ENCODE results near the gene STBD1.
A peak's percentile ranks its signal among the peaks of the same experiment; 100 is the strongest.

Gene STBD1

GRCh38 chr4:76300012-76300411 lies 6.5 kb upstream of the STBD1 start:
- TF ChIP-seq CTCF (IDR thresholded peaks at IDR 0.05; ENCODE audit: control insufficient read depth, insufficient read depth, low read depth, low read length, missing control alignments): no peak
- H3K4me3 ChIP-seq (ENCODE audit: control insufficient read depth, low read depth, low read length): no peak overlapping the region
- no peak for DNase-seq (ENCODE audit: low read depth)

GRCh38 chr4:76301068-76301774 lies 5.3 kb upstream of the STBD1 start:
- peak; percentile 61 for DNase-seq (ENCODE audit: low read depth)

GRCh38 chr4:76301775-76302162 lies 4.8 kb upstream of the STBD1 start:
- DNase-seq (ENCODE audit: low read depth): no peak
- TF ChIP-seq CTCF (IDR thresholded peaks at IDR 0.05; ENCODE audit: control insufficient read depth, insufficient read depth, low read depth, low read length, missing control alignments): no peak

More at GRCh38 chr4:76301068-76301774, 5.3 kb upstream of the STBD1 start:
- no peak overlapping the region for H3K4me3 ChIP-seq (ENCODE audit: control insufficient read depth, low read depth, low read length)
- no peak for TF ChIP-seq CTCF (IDR thresholded peaks at IDR 0.05; ENCODE audit: control insufficient read depth, insufficient read depth, low read depth, low read length, missing control alignments)

GRCh38 chr4:76302826-76303438 lies 3.6 kb upstream of the STBD1 start:
- H3K4me3 ChIP-seq (ENCODE audit: control insufficient read depth, low read depth, low read length): no peak overlapping the region
- DNase-seq (ENCODE audit: low read depth): no peak
- TF ChIP-seq CTCF (IDR thresholded peaks at IDR 0.05; ENCODE audit: control insufficient read depth, insufficient read depth, low read depth, low read length, missing control alignments): no peak

More at GRCh38 chr4:76301775-76302162, 4.8 kb upstream of the STBD1 start:
- no peak overlapping the region for H3K4me3 ChIP-seq (ENCODE audit: control insufficient read depth, low read depth, low read length)

GRCh38 chr4:76305033-76305687 lies 1.4 kb upstream of the STBD1 start:
- H3K4me3 ChIP-seq (ENCODE audit: control insufficient read depth, low read depth, low read length): peak overlapping the region; percentile 81
- TF ChIP-seq CTCF (IDR thresholded peaks at IDR 0.05; ENCODE audit: control insufficient read depth, insufficient read depth, low read depth, low read length, missing control alignments): no peak
- DNase-seq (ENCODE audit: low read depth): no peak

- peak overlapping the region; percentile 81 for H3K4me3 ChIP-seq (ENCODE audit: control insufficient read depth, low read depth, low read length)
- peak; percentile 55 for TF ChIP-seq CTCF (IDR thresholded peaks at IDR 0.05; ENCODE audit: control insufficient read depth, insufficient read depth, low read depth, low read length, missing control alignments)
- DNase-seq (ENCODE audit: low read depth): peak; percentile 8
Observed at GRCh38 chr4:76306882-76307659, 538 bp downstream of the STBD1 start.

Data from AG09309 (cell line).